Kidney tubule cell (primary cell): ENCODE measurements around the gene LRRC7.
"Not testable (repeated sequence)": the region's sequence is repeated elsewhere in the genome, so short reads cannot be mapped to it uniquely, and the experiment has no call there.

Source experiments
- DNase-seq: peaks from one replicate; pipeline ENCODE4 v3.0.0-alpha.2; 2018; ENCODE audit warnings: low spot score

LRRC7 gene

GRCh38 chr1:69888016-69888415 is 320.3 kb downstream of the LRRC7 start:
- not testable (repeated sequence) for DNase-seq

GRCh38 chr1:69888657-69889056 is 320.9 kb downstream of the LRRC7 start:
- no peak for DNase-seq

GRCh38 chr1:69898403-69898947 is 330.8 kb downstream of the LRRC7 start:
- no peak for DNase-seq

- no peak for DNase-seq
Observed at GRCh38 chr1:69911301-69911801, 343.6 kb downstream of the LRRC7 start.

- no peak for DNase-seq
Observed at GRCh38 chr1:69913977-69914376, 346.3 kb downstream of the LRRC7 start.

GRCh38 chr1:69914976-69915765 is 347.4 kb downstream of the LRRC7 start:
- DNase-seq, result no peak

- no peak for DNase-seq
Observed at GRCh38 chr1:69919129-69919921, 351.6 kb downstream of the LRRC7 start.

- no peak for DNase-seq
Observed at GRCh38 chr1:69919922-69920273, 352.2 kb downstream of the LRRC7 start.

GRCh38 chr1:69920426-69920825 is 352.7 kb downstream of the LRRC7 start:
- DNase-seq, result no peak

GRCh38 chr1:69921486-69921885 is 353.8 kb downstream of the LRRC7 start:
- DNase-seq, result no peak

- DNase-seq, result not testable (repeated sequence)
Observed at GRCh38 chr1:69928234-69928633, 360.5 kb downstream of the LRRC7 start.

- DNase-seq, result peak; percentile 23
Observed at GRCh38 chr1:69929308-69930057, 361.8 kb downstream of the LRRC7 start.

GRCh38 chr1:69930396-69930795 is 362.7 kb downstream of the LRRC7 start:
- no peak for DNase-seq

- DNase-seq, result no peak
Observed at GRCh38 chr1:69932760-69933159, 365.0 kb downstream of the LRRC7 start.

GRCh38 chr1:69940231-69940630 is 372.5 kb downstream of the LRRC7 start:
- no peak for DNase-seq

- no peak for DNase-seq
Observed at GRCh38 chr1:69940816-69941215, 373.1 kb downstream of the LRRC7 start.

GRCh38 chr1:69943030-69943429 is 375.3 kb downstream of the LRRC7 start:
- DNase-seq, result no peak

GRCh38 chr1:69946935-69947334 is 379.2 kb downstream of the LRRC7 start:
- DNase-seq, result no peak

- DNase-seq, result peak; percentile 84
Observed at GRCh38 chr1:69947837-69948236, 380.1 kb downstream of the LRRC7 start.

GRCh38 chr1:69952676-69953075 is 385.0 kb downstream of the LRRC7 start:
- DNase-seq, result no peak

GRCh38 chr1:69962452-69962851 is 394.7 kb downstream of the LRRC7 start:
- DNase-seq, result not testable (repeated sequence)

- no peak for DNase-seq
Observed at GRCh38 chr1:69967245-69967766, 399.6 kb downstream of the LRRC7 start.
